ENCODE results near the gene SMAGP.

GRCh38 chr12:51200156-51200555 lies 70.1 kb downstream of the SMAGP start:
- TF ChIP-seq, protein P1, sequence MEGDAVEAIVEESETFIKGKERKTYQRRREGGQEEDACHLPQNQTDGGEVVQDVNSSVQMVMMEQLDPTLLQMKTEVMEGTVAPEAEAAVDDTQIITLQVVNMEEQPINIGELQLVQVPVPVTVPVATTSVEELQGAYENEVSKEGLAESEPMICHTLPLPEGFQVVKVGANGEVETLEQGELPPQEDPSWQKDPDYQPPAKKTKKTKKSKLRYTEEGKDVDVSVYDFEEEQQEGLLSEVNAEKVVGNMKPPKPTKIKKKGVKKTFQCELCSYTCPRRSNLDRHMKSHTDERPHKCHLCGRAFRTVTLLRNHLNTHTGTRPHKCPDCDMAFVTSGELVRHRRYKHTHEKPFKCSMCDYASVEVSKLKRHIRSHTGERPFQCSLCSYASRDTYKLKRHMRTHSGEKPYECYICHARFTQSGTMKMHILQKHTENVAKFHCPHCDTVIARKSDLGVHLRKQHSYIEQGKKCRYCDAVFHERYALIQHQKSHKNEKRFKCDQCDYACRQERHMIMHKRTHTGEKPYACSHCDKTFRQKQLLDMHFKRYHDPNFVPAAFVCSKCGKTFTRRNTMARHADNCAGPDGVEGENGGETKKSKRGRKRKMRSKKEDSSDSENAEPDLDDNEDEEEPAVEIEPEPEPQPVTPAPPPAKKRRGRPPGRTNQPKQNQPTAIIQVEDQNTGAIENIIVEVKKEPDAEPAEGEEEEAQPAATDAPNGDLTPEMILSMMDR (IDR thresholded peaks at IDR 0.05 in 4 of 5, conservative IDR thresholded peaks at IDR 0.05 in 1 of 5) = no peak
- TF ChIP-seq POLR2A (IDR thresholded peaks at IDR 0.05) = no peak

Data from gastrocnemius medialis (tissue), 4 donors.